ENCODE measurements around the gene UNC5C. TPM values are rescaled to one million over a fixed set of nuclear protein-coding genes. Genes with fewer than 3 reads are reported as not detected.

The UNC5C gene
- total RNA-seq, 1 donor from 2014 or later, result not detected

DNA sequence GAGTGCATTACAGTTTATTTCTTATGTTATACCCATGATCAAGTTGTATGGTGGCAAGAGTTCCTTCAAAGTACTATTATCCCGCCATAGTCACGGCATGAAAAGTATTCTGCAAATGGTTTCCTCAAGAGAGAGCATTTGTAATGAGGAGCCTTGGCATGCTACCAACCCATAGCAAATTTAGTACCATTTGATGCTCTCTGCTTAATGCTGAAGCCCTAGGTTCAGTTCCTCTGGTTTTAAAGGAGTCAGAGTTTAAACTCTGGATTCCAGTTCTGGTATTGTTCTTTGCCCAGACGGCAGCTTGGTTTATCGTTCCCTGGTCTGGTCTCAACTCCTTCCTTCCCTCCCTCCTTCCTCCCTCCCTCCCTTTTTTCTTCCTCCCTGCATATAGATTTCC lies 419.7 kb downstream of the UNC5C start:
- no peak for DNase-seq
- intact Hi-C loops (cut with micrococcal nuclease), result no loop called here
- CTCF ChIA-PET, result no interaction called here
- no peaks in the 10 kb centered on the region for H3K9me3 Mint-ChIP-seq
- no peak overlapping the region for H3K27ac Mint-ChIP-seq
- TF ChIP-seq CTCF (IDR thresholded peaks at IDR 0.05), result no peak
- no peaks in the 10 kb centered on the region for H3K36me3 Mint-ChIP-seq (ENCODE audit: low read depth)
- peaks cover 3% of the 10 kb centered on the region for H3K4me1 Mint-ChIP-seq
- no peak overlapping the region for H3K4me3 Mint-ChIP-seq
- ATAC-seq (ENCODE audit: low read depth), result no peak
- H3K27me3 Mint-ChIP-seq, result no peaks in the 10 kb centered on the region
- POLR2A ChIA-PET, result no interaction called here

GRCh38 chr4:95124906-95125504 lies 423.8 kb downstream of the UNC5C start:
- ATAC-seq (ENCODE audit: low read depth) (no peak), DNase-seq (no peak)
- POLR2A ChIA-PET, result no interaction called here
- H3K4me3 Mint-ChIP-seq, result no peak overlapping the region
- no peak overlapping the region for H3K27ac Mint-ChIP-seq
- no peaks in the 10 kb centered on the region for H3K27me3 Mint-ChIP-seq
- TF ChIP-seq CTCF (IDR thresholded peaks at IDR 0.05), result no peak
- peaks cover 3% of the 10 kb centered on the region for H3K4me1 Mint-ChIP-seq
- H3K9me3 Mint-ChIP-seq, result no peaks in the 10 kb centered on the region
- CTCF ChIA-PET, result interaction anchor here (1.0 kb wide), 1 partner anchor 504 kb away, joined by 3 read pairs; no protein-coding TSS in a partner anchor
- H3K36me3 Mint-ChIP-seq (ENCODE audit: low read depth), result no peaks in the 10 kb centered on the region
- intact Hi-C loops (cut with micrococcal nuclease), result no loop called here

DNA sequence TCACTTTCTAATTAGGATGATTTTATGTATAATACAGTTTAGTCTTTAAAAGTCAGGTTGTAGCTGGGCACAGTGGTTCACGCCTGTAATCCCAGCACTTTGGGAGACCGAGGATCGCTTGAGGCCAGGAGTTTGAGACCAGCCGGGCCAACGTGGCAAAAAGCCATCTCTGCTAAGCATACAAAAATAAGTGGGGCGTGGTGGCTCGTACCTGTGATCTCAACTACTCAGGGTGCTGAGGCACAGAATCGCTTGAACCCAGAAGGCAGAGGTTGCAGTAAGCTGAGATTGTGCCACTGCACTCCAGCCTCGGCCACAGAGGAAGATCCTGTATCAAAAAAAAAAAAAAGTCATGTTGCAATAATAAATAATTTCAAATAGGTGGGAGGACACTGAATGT lies 426.8 kb downstream of the UNC5C start:
- ATAC-seq (ENCODE audit: low read depth) (no peak), DNase-seq (no peak)
- no peak for TF ChIP-seq CTCF (IDR thresholded peaks at IDR 0.05)
- H3K4me1 Mint-ChIP-seq, result no peaks in the 10 kb centered on the region
- H3K27me3 Mint-ChIP-seq, result no peaks in the 10 kb centered on the region
- ChIA-PET POLR2A (no interaction called here), CTCF (no interaction called here)
- no peaks in the 10 kb centered on the region for H3K36me3 Mint-ChIP-seq (ENCODE audit: low read depth)
- H3K27ac Mint-ChIP-seq, result no peak overlapping the region
- no peak overlapping the region for H3K4me3 Mint-ChIP-seq
- intact Hi-C loops (cut with micrococcal nuclease), result no loop called here
- no peaks in the 10 kb centered on the region for H3K9me3 Mint-ChIP-seq

DNA sequence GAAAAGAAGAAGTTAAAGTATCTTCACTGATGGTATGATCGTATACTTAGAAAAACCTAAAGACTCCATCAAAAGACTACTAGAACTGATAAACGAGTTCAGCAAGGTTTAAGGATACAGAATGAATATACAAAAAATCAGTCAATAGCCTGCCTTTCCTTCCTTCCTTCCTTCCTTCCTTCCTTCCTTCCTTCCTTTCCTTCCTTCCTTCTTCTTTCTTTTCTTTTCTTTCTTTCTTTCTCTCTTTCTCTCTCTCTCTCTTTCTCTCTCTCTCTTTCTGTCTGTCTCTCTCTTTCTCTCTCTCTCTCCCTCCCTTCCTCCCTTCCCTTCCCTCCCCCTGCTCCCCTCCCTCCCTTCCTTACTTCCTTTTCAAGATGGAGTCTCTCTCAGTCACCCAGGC lies 428.3 kb downstream of the UNC5C start:
- DNase-seq, result no peak

DNA sequence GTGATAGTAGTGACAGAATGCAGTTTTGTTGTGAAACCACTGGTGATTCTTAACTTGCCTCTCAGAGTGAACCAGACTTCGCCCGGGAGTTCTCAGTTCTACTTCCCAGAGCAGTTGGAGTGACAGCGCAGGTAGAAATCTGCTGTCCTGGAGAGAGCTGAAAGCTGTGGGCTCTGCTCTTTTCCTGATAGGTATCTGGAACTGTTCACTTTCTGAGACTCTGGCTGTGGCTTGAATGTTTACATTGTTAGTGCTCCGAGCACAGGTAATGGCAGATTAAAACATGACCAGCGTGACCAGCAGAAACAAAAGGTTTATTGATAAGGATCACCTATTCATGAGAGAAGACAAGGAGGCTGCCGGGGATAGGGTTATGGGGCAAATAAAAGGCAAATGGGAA lies 430.3 kb downstream of the UNC5C start:
- Mint-ChIP-seq H3K4me3 (no peak overlapping the region), H3K27ac (no peak overlapping the region), H3K9me3 (no peaks in the 10 kb centered on the region), H3K4me1 (no peaks in the 10 kb centered on the region), H3K36me3 (ENCODE audit: low read depth) (no peaks in the 10 kb centered on the region), H3K27me3 (no peaks in the 10 kb centered on the region)
- intact Hi-C loops (cut with micrococcal nuclease), result no loop called here
- ChIA-PET CTCF (no interaction called here), POLR2A (no interaction called here)
- DNase-seq (no peak), ATAC-seq (ENCODE audit: low read depth) (no peak)
- TF ChIP-seq CTCF (IDR thresholded peaks at IDR 0.05), result no peak

More for the DNA sequence above, 428.3 kb downstream of the UNC5C start:
- intact Hi-C loops (cut with micrococcal nuclease), result no loop called here
- H3K4me1 Mint-ChIP-seq, result no peaks in the 10 kb centered on the region
- no peak overlapping the region for H3K4me3 Mint-ChIP-seq
- ChIA-PET CTCF (no interaction called here), POLR2A (no interaction called here)
- TF ChIP-seq CTCF (IDR thresholded peaks at IDR 0.05), result no peak
- H3K27me3 Mint-ChIP-seq, result no peaks in the 10 kb centered on the region
- H3K36me3 Mint-ChIP-seq (ENCODE audit: low read depth), result no peaks in the 10 kb centered on the region
- ATAC-seq (ENCODE audit: low read depth), result no peak
- no peaks in the 10 kb centered on the region for H3K9me3 Mint-ChIP-seq
- no peak overlapping the region for H3K27ac Mint-ChIP-seq

All from activated B cell treated with CpG ODN at 0.5 μM for 24 hours (primary cell).